Fibroblast of mammary gland (primary cell): Measurements from ENCODE around the gene SPG11.
"Not testable (repeated sequence)": the region's sequence is repeated elsewhere in the genome, so short reads cannot be mapped to it uniquely, and the experiment has no call there.

Source experiments
- DNase-seq: peaks from one replicate; pipeline ENCODE4 v3.0.0-alpha.2; 2010; ENCODE audit warnings: low read depth
- H3K4me3 ChIP-seq: 2 replicates; pipeline ENCODE4 v1.5.1; 2011; ENCODE audit warnings: low read depth, mild to moderate bottlenecking, low read length, moderate library complexity; ENCODE audit not compliant: control insufficient read depth
- CTCF ChIP-seq: conservative IDR thresholded peaks from 2 replicates; pipeline ENCODE4 v1.5.1; 2011; ENCODE audit warnings: low read depth, low read length, inconsistent platforms; ENCODE audit not compliant: control insufficient read depth, insufficient read depth

SPG11 gene

GRCh38 chr15:44710236-44711095, 47.0 kb upstream of the SPG11 start:
- DNase-seq: peak; percentile 48
- H3K4me3 ChIP-seq: peak overlapping the region; percentile 99

GRCh38 chr15:44706946-44707636, 43.6 kb upstream of the SPG11 start:
- H3K4me3 ChIP-seq: no peak overlapping the region
- no peak for TF ChIP-seq CTCF
- no peak for DNase-seq

More at GRCh38 chr15:44710236-44711095, 47.0 kb upstream of the SPG11 start:
- peak; percentile 47 for TF ChIP-seq CTCF

- no peak for DNase-seq
Observed at GRCh38 chr15:44706401-44706800, 42.9 kb upstream of the SPG11 start.

GRCh38 chr15:44705986-44706385, 42.5 kb upstream of the SPG11 start:
- H3K4me3 ChIP-seq: no peak overlapping the region
- TF ChIP-seq CTCF: no peak
- no peak for DNase-seq

More at GRCh38 chr15:44706401-44706800, 42.9 kb upstream of the SPG11 start:
- H3K4me3 ChIP-seq: no peak overlapping the region
- TF ChIP-seq CTCF: no peak

GRCh38 chr15:44700676-44701075, 37.2 kb upstream of the SPG11 start:
- H3K4me3 ChIP-seq, DNase-seq: not testable (repeated sequence)

- DNase-seq: no peak
- no peak overlapping the region for H3K4me3 ChIP-seq
- no peak for TF ChIP-seq CTCF
Observed at GRCh38 chr15:44698641-44699040, 35.2 kb upstream of the SPG11 start.

GRCh38 chr15:44697014-44697413, 33.6 kb upstream of the SPG11 start:
- H3K4me3 ChIP-seq: no peak overlapping the region
- no peak for DNase-seq
- no peak for TF ChIP-seq CTCF
